ENCODE data around the gene HMG20B. TPM values are rescaled to one million over a fixed set of nuclear protein-coding genes. Genes with fewer than 3 reads are reported as not detected.
"Not testable (repeated sequence)": the region's sequence is repeated elsewhere in the genome, so short reads cannot be mapped to it uniquely, and the experiment has no call there.

HMG20B gene
- total RNA-seq, 1 donor from 2014 or later, result 37.0 TPM

GRCh38 chr19:3550947-3551791 is 21.6 kb upstream of the HMG20B start:
- intact Hi-C loops (cut with DNase I), result no loop called here
- DNase-seq (ENCODE audit: missing footprints) (no peak), ATAC-seq (no peak)

GRCh38 chr19:3551792-3552095 is 21.0 kb upstream of the HMG20B start:
- DNase-seq (ENCODE audit: missing footprints) (no peak), ATAC-seq (no peak)
- intact Hi-C loops (cut with DNase I), result no loop called here

DNA sequence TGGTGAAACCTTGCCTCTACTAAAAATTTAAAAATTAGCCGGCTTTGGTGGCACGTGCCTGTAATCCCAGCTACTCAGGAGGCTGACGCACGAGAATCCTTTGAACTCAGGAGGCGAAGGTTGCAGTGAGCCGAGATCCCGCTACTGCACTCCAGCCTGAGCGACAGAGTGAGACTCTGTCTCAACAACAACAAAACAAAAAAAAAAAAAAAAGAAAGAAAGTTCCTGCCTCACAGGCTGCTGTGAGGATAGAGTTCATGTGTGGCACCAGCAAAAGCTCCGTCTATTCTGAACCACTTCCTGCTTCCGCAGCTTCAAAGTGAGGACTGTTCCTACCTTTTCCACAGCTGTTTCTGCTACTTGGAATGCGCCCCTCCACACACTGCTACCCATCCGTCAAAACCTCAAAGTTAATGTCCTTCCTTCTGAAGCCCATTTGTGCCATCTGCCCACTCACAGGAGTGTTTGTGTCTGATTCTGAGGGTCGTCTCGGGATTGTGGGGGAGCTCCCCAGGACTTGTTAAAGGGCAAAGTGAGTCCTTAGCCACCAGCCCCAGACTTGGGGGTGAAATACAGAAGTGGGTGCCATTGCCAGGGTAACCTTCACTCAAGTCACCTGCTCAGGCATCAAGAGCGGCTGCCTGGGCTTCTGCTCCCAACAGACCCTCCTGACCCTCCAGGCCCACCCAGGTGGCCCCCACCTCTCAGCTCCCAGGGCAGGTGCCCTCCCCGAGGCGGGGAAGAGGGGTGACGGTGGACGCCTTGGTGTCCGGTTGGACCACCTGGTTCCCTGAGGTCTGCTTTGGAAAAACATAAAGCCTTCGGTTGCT is 18.3 kb upstream of the HMG20B start:
- intact Hi-C loops (cut with DNase I), result no loop called here
- no peak for DNase-seq (ENCODE audit: missing footprints)
- no peak for ATAC-seq

DNA sequence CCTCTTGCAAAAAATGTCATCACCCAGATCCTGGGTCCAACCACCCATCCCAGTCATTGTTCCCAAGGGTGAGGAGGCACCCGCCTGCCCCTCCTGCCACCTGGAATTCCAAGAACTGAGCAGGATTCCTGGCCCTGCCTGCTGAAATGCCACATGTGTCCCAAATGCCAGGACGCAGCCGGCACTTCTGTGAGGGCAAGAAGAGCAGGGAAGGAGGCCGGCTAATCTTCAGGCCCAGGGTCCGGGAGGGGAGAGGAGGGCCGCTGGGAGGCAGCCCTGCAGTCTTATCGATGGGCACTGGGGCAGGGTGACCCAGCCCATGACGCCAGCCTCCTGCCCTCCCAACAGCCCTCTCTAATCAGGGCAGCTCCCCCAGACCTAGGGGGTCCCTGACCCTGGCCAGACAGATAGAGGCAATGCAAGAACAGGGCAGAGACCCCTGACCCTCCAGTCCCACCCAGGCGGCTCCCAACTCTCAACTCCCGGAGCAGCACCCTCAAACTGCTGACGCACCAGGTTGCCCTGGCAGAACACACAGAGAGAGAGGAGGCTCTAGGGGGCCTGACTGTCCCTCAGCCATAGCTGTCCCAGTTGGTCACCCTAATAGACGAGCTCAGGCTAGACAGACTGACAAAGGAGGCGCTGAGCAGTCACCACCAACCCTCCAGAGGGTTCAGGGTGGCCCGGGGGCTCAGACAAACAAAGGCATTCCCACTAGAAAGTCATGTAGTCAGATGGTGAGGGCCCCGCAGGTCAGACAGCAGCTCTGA is 16.9 kb upstream of the HMG20B start:
- DNase-seq (ENCODE audit: missing footprints) (no peak), ATAC-seq (no peak)
- intact Hi-C loops (cut with DNase I), result loop anchor here (2.0 kb wide), 1 partner anchor 17 kb away; the partner anchor contains the start of gene HMG20B

- DNase-seq (ENCODE audit: missing footprints) (no peak), ATAC-seq (no peak)
- intact Hi-C loops (cut with DNase I), result loop anchor here (2.0 kb wide), 1 partner anchor 16 kb away; the partner anchor contains the start of gene HMG20B
These were observed 16.2 kb upstream of the HMG20B start for GRCh38 chr19:3556423-3556977.

DNA sequence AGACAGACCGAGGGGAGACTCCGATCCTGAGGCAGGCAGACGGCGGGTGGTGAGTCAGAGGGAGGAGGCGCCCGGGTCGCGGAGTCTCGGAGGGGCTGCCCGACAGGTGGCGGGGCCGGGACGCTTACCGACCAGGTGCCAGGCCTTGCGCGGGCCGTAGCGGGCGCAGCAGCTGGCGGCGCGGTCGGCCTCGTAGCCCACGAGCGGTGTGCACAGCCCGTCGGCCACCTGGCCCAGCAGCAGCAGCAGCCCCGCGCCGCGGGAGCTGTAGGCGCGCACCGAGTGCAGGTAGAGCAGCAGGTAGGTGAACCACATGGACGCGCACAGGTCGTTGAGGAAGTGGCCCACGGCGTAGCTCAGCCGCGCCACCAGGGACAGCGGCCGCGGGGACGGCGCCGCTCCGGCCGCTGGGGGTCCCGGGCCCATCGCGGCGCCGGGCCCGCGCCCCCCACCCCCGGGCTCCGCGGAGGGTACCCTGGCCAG is 15.7 kb upstream of the HMG20B start:
- DNase-seq (ENCODE audit: missing footprints) (no peak), ATAC-seq (no peak)
- intact Hi-C loops (cut with DNase I), result loop anchor here (2.0 kb wide), 1 partner anchor 16 kb away; the partner anchor contains the start of gene HMG20B

- ATAC-seq (peak; percentile 98), DNase-seq (ENCODE audit: missing footprints) (peak; percentile 97)
- intact Hi-C loops (cut with DNase I), result loop anchor here (2.0 kb wide), 1 partner anchor 15 kb away; the partner anchor contains the start of gene HMG20B
These were observed 15.1 kb upstream of the HMG20B start, which contains the start of gene MFSD12 for GRCh38 chr19:3557461-3558248. Gene MFSD12 (minus strand): TSS chr19:3557586. CDS start chr19:3557403, 183 bp downstream.

DNA sequence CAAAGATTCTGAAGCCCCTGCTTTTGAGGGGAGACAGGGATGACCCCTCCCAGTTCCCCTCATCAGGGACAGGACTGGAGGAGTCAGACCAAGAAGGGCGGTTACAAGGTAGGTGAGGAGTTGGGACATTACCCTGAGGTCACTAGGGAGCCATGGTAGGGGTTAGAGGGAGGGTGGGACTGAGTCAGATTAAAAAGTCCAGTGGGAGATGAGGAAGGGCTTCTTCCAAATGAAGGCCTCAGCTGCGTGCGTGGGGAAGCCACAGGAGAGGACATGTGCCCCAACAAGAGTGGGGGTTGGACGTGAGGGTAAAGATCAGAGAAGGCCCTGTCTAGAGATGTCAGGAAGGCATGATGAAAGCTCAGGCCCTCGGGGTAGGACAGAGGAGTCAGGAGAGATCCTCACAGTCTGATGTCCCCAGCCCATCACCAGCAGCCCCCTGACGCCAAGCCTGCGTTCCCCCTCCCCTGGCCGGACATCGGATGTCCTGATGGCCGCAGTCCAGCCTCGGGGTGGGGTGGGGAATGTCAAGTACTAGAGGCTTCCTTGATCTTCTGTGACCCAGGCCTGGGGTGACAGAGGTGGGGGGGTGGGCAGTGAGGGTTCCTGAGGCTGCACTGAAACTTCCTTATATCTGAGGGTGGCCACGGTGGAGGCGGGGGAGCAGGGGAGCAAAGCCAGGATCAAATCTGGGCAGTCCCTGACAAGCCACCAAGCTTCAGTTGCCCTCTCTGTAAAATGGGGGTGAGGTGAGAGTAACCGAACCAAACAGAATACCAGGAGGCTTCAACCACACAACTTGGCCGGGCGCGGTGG is 8.8 kb upstream of the HMG20B start:
- ATAC-seq, result no peak
- intact Hi-C loops (cut with DNase I), result no loop called here
- no peak for DNase-seq (ENCODE audit: missing footprints)

DNA sequence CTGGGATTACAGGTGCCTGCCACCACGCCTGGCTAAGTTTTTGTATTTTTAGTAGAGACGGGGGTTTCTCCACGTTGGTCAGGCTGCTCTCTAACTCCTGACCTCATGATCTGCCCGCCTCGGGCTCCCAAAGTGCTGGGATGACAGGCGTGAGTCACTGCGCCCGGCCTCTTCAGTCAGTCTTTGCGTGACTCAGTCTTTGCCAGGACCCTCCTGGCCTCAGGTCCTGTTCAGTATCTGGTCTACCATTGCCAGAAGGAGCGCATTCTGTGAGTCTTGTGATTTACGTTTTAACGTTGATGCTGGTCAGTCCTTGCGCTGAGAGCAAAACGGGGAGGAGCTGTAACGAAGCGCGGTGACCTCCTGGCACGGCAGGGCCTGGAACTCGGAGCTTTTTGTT is 7.6 kb upstream of the HMG20B start:
- ATAC-seq, result no peak
- intact Hi-C loops (cut with DNase I), result no loop called here
- DNase-seq (ENCODE audit: missing footprints), result no peak

DNA sequence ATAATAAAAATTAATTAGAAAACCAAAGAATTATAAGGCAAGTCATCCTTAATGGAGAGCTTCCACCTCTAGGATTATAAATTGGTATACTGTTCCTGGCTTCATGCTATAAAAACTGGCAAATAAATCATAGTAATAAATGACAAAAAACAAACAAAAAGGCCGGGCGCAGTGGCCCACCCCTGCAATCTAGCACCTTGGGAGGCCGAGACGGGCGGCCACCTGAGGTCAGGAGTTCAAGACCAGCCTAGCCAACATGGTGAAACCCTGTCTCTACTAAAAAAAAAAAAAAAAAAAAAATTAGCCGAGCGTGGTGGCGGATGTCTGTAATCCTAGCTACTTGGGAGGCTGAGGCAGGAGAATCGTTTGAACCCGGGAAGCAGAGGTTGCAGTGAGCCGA is 2.7 kb upstream of the HMG20B start:
- intact Hi-C loops (cut with DNase I); ATAC-seq; DNase-seq (ENCODE audit: missing footprints): not testable (repeated sequence)

DNA sequence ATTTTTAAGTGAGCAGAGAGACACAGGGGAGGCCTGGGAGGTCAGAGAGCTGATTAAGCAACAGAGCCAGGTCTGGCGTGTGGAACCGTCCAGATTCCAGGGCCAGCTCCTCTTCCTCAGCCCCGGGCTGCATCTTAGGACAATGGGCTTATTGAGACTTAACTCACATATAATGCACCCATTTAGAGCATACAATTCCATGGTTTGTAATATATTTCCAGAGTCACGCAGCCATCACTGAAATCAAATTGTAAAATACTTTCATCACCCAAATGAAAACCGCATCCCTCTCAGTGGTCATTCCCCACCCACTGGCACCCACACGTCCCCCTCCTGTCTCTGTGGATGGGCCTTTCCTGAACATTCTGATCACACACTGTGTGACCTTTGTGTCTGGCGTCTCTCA is 2.1 kb upstream of the HMG20B start:
- intact Hi-C loops (cut with DNase I), result no loop called here
- no peak for ATAC-seq
- DNase-seq (ENCODE audit: missing footprints), result no peak

DNA sequence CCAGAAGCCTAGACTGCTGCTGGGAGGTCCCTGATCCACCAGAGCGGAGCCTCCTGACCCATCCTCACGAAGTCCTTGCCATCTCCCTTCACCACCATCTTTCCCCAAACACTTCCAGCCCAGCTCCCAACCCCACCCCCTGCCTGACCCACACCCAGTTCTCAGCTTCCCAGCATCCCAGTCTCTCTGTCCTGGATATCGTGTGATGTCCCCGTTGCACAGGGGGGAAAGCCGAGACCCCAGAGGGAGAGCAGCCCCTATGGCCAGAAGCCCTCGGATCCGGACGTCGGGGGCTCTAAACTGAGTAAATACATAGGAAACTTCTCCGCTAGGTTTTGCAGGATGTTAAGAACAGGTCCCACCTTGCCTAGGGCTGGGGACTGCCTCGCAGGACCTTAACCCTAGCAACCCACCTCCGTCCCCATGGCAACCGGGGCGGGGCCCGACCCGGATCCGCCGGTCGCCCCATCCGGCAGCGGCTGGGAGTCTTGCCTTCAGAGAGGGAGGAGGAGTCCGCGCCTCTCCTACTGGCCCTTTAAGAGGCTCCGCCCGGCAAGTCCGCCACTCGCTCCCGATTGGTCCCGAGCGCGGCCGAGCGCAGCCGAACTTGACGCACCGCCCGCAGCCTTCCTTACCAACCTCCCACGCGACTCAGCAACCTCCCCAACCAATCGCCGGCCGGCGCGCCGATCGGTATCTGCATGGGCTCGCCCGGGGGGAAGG is 451 bp upstream of the HMG20B start:
- intact Hi-C loops (cut with DNase I), result loop anchor here (2.0 kb wide), 2 partner anchors 15 to 65 kb away; partner anchors contain the start of genes FZR1 and MFSD12
- DNase-seq (ENCODE audit: missing footprints), result peak; percentile 100
- ATAC-seq, result peak; percentile 98

GRCh38 chr19:3573162-3573857 is 566 bp downstream of the HMG20B start:
- ATAC-seq (peak; percentile 5), DNase-seq (ENCODE audit: missing footprints) (peak; percentile 76)
- intact Hi-C loops (cut with DNase I), result loop anchor here (2.0 kb wide), 2 partner anchors 17 to 67 kb away; partner anchors contain the start of genes FZR1 and MFSD12

DNA sequence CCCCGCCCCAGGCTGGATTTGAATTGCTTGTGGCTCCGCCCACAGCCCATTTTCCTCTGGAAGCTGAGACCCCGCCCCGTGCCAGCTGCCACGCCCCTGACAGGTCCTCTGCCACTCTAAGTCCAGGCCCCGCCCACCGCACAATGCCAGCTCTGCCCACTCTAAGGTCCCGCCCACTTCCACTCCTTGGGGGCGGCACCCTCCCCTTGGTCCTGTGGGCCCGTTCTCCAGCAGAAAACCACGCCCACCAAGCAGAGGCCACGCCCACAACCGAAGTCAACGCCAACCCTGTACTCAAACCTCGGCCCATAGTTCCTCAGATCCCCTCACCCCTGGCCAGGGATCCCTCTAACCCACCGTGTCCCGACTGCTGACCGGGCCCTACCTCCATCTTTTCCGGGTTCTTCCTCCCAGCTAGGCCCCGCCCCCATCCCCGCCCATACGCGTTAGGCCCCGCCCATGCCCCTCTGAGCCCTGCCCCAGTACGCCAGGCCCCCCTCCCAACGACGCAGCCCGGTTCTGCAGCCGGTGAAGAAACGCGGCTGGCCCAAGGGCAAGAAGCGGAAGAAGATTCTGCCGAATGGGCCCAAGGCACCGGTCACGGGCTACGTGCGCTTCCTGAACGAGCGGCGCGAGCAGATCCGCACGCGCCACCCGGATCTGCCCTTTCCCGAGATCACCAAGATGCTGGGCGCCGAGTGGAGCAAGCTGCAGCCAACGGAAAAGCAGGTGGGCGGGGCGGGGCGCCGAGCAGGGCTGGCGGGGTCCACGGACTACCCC is 1.3 kb downstream of the HMG20B start:
- intact Hi-C loops (cut with DNase I), result loop anchor here (2.0 kb wide), 2 partner anchors 17 to 67 kb away; partner anchors contain the start of genes FZR1 and MFSD12
- ATAC-seq (no peak), DNase-seq (ENCODE audit: missing footprints) (peak; percentile 95)

DNA sequence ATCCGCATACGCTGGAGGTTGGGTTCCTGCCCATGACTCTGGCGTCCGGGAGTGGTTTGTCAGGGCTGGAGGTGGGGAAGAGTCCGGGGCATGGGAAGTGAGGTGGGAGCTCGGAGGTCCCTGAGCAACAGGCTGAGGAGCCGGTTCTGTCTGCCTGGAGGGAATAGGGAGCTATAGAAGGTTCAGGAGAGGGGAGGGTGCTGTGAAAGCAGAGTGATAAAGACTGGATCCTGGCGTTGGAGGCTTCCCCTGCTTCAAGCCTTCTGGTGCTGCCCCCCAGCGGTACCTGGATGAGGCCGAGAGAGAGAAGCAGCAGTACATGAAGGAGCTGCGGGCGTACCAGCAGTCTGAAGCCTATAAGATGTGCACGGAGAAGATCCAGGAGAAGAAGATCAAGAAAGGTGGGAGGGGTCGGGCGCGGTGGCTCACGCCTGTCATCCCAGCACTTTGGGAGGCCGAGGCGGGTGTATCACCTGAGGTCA is 2.6 kb downstream of the HMG20B start:
- intact Hi-C loops (cut with DNase I), result no loop called here
- ATAC-seq (no peak), DNase-seq (ENCODE audit: missing footprints) (no peak)

All from Right ventricle myocardium inferior (tissue), 1 donor.